ENCODE data around the gene FRYL. TPM values are rescaled to one million over a fixed set of nuclear protein-coding genes. Genes with fewer than 3 reads are reported as not detected.

FRYL gene
- total and polyA plus RNA-seq, 2 of the 8 experiments (the other 6 are each of a cell fraction or from before 2014, with no cell fraction given): 8.0 to 36.5 TPM

DNA sequence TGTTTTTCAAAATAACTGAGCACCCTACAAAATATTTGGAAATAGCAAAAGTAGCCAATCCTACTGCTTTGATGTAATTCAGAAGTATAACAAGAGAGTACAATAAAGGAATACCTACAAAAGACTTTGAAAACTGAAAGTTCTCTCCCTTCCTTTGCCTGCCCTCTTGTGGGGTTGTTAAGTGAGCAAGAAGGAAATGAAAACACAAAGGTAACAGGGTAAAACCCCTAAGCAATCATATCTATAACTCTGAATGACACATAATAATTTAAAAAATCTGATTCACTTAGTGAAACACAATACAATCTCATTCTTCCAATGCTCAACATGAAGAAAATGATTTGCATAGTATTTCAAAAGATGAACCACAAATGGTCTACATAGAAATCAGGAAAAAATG is 98.2 kb downstream of the FRYL start:
- Histone ChIP-seq H3K23me2 (ENCODE audit: low read depth, low read length) (no peaks in the 10 kb centered on the region), H3K27me3 (replicated peaks in 1 of 4; ENCODE audit: control insufficient read depth in 3 of 4, extremely low read depth in 1 of 4, insufficient read depth in 3 of 4, low read length in 3 of 4) (no peaks in the 10 kb centered on the region), H3K9ac (replicated peaks in 1 of 4; ENCODE audit: extremely low read depth in 1 of 4, low read depth in 3 of 4, low read length in 3 of 4) (no peak overlapping the region), H2AK5ac (ENCODE audit: low read depth, low read length) (no peak overlapping the region), H2BK120ac (replicated peaks; ENCODE audit: low read depth, low read length) (no peak overlapping the region), H4K5ac (ENCODE audit: insufficient read length, low read depth, low read length) (no peak overlapping the region), H3K4me2 (ENCODE audit: insufficient read depth in 1 of 2, low read depth in 2 of 2, low read length in 2 of 2) (no peak overlapping the region), H2BK12ac (ENCODE audit: low read depth, low read length) (no peak overlapping the region), H3K4me3 (ENCODE audit: extremely low read depth in 1 of 4, insufficient read depth in 2 of 4, low read depth in 3 of 4, low read length in 4 of 4) (no peak overlapping the region), H3K14ac (ENCODE audit: insufficient read length) (no peak overlapping the region), H3K18ac (ENCODE audit: extremely low read depth, low read length) (no peak overlapping the region), H4K20me1 (replicated peaks in 1 of 2; ENCODE audit: control insufficient read depth in 1 of 2, insufficient read depth in 2 of 2, low read length in 2 of 2) (no peaks in the 10 kb centered on the region), H3K36me3 (ENCODE audit: control insufficient read depth in 2 of 4, insufficient read depth in 4 of 4, low read length in 3 of 4) (no peaks in the 10 kb centered on the region), H3K27ac (ENCODE audit: low read depth, low read length) (no peak overlapping the region), H4K91ac (replicated peaks; ENCODE audit: insufficient read length, low read length) (no peak overlapping the region), H3K79me2 (ENCODE audit: control insufficient read depth in 1 of 2, insufficient read depth in 2 of 2, low read length in 2 of 2) (peaks cover 0 to 24% of the 10 kb centered on the region in 2 experiments; a peak in 2 of 4 replicates), H3K9me3 (ENCODE audit: insufficient read depth in 2 of 2, low read depth in 1 of 2, low read length in 1 of 2) (no peaks in the 10 kb centered on the region), H2AFZ (ENCODE audit: low read length) (no peak overlapping the region), H3K4ac (replicated peaks; ENCODE audit: insufficient read length, low read depth, low read length) (no peak overlapping the region), H3K79me1 (ENCODE audit: low read depth, low read length) (no peaks in the 10 kb centered on the region; the same call in 1 of the 2 replicates), H2BK5ac (ENCODE audit: low read depth, low read length) (no peak overlapping the region), H3K56ac (replicated peaks; ENCODE audit: insufficient read length, low read depth, low read length) (no peak overlapping the region), H4K8ac (ENCODE audit: extremely low read depth, insufficient read depth, low read length) (no peak overlapping the region), H3K23ac (ENCODE audit: insufficient read length) (no peak overlapping the region), H2BK15ac (ENCODE audit: low read length) (no peak overlapping the region), H2BK20ac (ENCODE audit: low read length) (no peak overlapping the region), H3K4me1 (replicated peaks in 1 of 4; ENCODE audit: control insufficient read depth in 3 of 4, insufficient read depth in 4 of 4, low read length in 3 of 4) (no peaks in the 10 kb centered on the region)
- TF ChIP-seq SIN3A (conservative IDR thresholded peaks at IDR 0.05 in 1 of 2, IDR thresholded peaks at IDR 0.05 in 1 of 2; ENCODE audit: low read depth in 1 of 2, low read length in 2 of 2): no peak
- TF ChIP-seq, protein P1, sequence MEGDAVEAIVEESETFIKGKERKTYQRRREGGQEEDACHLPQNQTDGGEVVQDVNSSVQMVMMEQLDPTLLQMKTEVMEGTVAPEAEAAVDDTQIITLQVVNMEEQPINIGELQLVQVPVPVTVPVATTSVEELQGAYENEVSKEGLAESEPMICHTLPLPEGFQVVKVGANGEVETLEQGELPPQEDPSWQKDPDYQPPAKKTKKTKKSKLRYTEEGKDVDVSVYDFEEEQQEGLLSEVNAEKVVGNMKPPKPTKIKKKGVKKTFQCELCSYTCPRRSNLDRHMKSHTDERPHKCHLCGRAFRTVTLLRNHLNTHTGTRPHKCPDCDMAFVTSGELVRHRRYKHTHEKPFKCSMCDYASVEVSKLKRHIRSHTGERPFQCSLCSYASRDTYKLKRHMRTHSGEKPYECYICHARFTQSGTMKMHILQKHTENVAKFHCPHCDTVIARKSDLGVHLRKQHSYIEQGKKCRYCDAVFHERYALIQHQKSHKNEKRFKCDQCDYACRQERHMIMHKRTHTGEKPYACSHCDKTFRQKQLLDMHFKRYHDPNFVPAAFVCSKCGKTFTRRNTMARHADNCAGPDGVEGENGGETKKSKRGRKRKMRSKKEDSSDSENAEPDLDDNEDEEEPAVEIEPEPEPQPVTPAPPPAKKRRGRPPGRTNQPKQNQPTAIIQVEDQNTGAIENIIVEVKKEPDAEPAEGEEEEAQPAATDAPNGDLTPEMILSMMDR (IDR thresholded peaks at IDR 0.05; ENCODE audit: control extremely low read depth in 1 of 3, insufficient read depth in 1 of 3, low read depth in 1 of 3, low read length in 3 of 3): peak in 2 of 3 experiments; percentile 29 to 31; a peak in 2 of 4 replicates
- TF ChIP-seq CEBPB (IDR thresholded peaks at IDR 0.05; ENCODE audit: low read depth, low read length): no peak
- peak; percentile 53 to 54 for TF ChIP-seq RAD21 (IDR thresholded peaks at IDR 0.05 in 1 of 2, conservative IDR thresholded peaks at IDR 0.05 in 1 of 2; ENCODE audit: low read depth in 2 of 2, low read length in 2 of 2)
- CTCF ChIA-PET (ENCODE audit: partially characterized antibody): interaction anchor here (0.8 to 2.3 kb wide), 4 partner anchors 11 to 104 kb away, joined by 3 to 10 read pairs (median 4); no protein-coding TSS in a partner anchor
- POLR2A ChIA-PET (ENCODE audit: partially characterized antibody): no interaction called here
- FAIRE-seq (no peak), DNase-seq (ENCODE audit: low read depth in 1 of 2, low spot score in 2 of 2) (no peak)

Data from H1 (cell line).